ENCODE data around the gene TMEM208.

The TMEM208 gene

GRCh38 chr16:67216612-67217490, 10.1 kb upstream of the TMEM208 start:
- no peak overlapping the region for H3K9ac ChIP-seq (ENCODE audit: low read length)
- H3K36me3 ChIP-seq (ENCODE audit: control insufficient read depth, insufficient read depth, low read length) = no peaks in the 10 kb centered on the region
- H3K4me1 ChIP-seq (ENCODE audit: control insufficient read depth, insufficient read depth, low read length) = no peaks in the 10 kb centered on the region
- H3K4me3 ChIP-seq (ENCODE audit: low read length) = no peak overlapping the region
- H3K27ac ChIP-seq (ENCODE audit: low read depth, low read length) = no peak overlapping the region
- H3K27me3 ChIP-seq (ENCODE audit: control insufficient read depth, insufficient read depth, low read length) = no peaks in the 10 kb centered on the region

- H3K27ac ChIP-seq (ENCODE audit: low read depth, low read length) = no peak overlapping the region
- peaks cover under 1% of the 10 kb centered on the region for H3K36me3 ChIP-seq (ENCODE audit: control insufficient read depth, insufficient read depth, low read length)
- no peaks in the 10 kb centered on the region for H3K27me3 ChIP-seq (ENCODE audit: control insufficient read depth, insufficient read depth, low read length)
- no peak overlapping the region for H3K9ac ChIP-seq (ENCODE audit: low read length)
- no peak overlapping the region for H3K4me3 ChIP-seq (ENCODE audit: low read length)
- H3K4me1 ChIP-seq (ENCODE audit: control insufficient read depth, insufficient read depth, low read length) = peaks cover 8% of the 10 kb centered on the region
These were observed 2.9 kb upstream of the TMEM208 start for GRCh38 chr16:67223992-67224391.

GRCh38 chr16:67226295-67226803, 581 bp upstream of the TMEM208 start:
- Histone ChIP-seq H3K4me3 (ENCODE audit: low read length) (peak overlapping the region; percentile 96), H3K36me3 (ENCODE audit: control insufficient read depth, insufficient read depth, low read length) (peaks cover 23% of the 10 kb centered on the region), H3K9ac (ENCODE audit: low read length) (peak overlapping the region; percentile 60), H3K27me3 (ENCODE audit: control insufficient read depth, insufficient read depth, low read length) (no peaks in the 10 kb centered on the region), H3K4me1 (ENCODE audit: control insufficient read depth, insufficient read depth, low read length) (peaks cover 8% of the 10 kb centered on the region), H3K27ac (ENCODE audit: low read depth, low read length) (peak overlapping the region; percentile 81)

- peaks cover 23% of the 10 kb centered on the region for H3K36me3 ChIP-seq (ENCODE audit: control insufficient read depth, insufficient read depth, low read length)
- peak overlapping the region; percentile 92 for H3K9ac ChIP-seq (ENCODE audit: low read length)
- peak overlapping the region; percentile 81 for H3K27ac ChIP-seq (ENCODE audit: low read depth, low read length)
- no peaks in the 10 kb centered on the region for H3K27me3 ChIP-seq (ENCODE audit: control insufficient read depth, insufficient read depth, low read length)
- H3K4me1 ChIP-seq (ENCODE audit: control insufficient read depth, insufficient read depth, low read length) = peaks cover 8% of the 10 kb centered on the region
- peak overlapping the region; percentile 96 for H3K4me3 ChIP-seq (ENCODE audit: low read length)
These were observed 614 bp downstream of the TMEM208 start for GRCh38 chr16:67227567-67227921.

GRCh38 chr16:67228034-67228785, 1.3 kb downstream of the TMEM208 start:
- H3K36me3 ChIP-seq (ENCODE audit: control insufficient read depth, insufficient read depth, low read length) = peaks cover 23% of the 10 kb centered on the region
- peaks cover 8% of the 10 kb centered on the region for H3K4me1 ChIP-seq (ENCODE audit: control insufficient read depth, insufficient read depth, low read length)
- no peaks in the 10 kb centered on the region for H3K27me3 ChIP-seq (ENCODE audit: control insufficient read depth, insufficient read depth, low read length)
- H3K4me3 ChIP-seq (ENCODE audit: low read length) = peak overlapping the region; percentile 96
- H3K27ac ChIP-seq (ENCODE audit: low read depth, low read length) = no peak overlapping the region
- H3K9ac ChIP-seq (ENCODE audit: low read length) = no peak overlapping the region

- peaks cover 8% of the 10 kb centered on the region for H3K4me1 ChIP-seq (ENCODE audit: control insufficient read depth, insufficient read depth, low read length)
- peaks cover 23% of the 10 kb centered on the region for H3K36me3 ChIP-seq (ENCODE audit: control insufficient read depth, insufficient read depth, low read length)
- no peak overlapping the region for H3K9ac ChIP-seq (ENCODE audit: low read length)
- no peak overlapping the region for H3K27ac ChIP-seq (ENCODE audit: low read depth, low read length)
- H3K27me3 ChIP-seq (ENCODE audit: control insufficient read depth, insufficient read depth, low read length) = no peaks in the 10 kb centered on the region
- no peak overlapping the region for H3K4me3 ChIP-seq (ENCODE audit: low read length)
These were observed 2.0 kb downstream of the TMEM208 start for GRCh38 chr16:67228905-67229304.

- H3K27me3 ChIP-seq (ENCODE audit: control insufficient read depth, insufficient read depth, low read length) = no peaks in the 10 kb centered on the region
- no peak overlapping the region for H3K27ac ChIP-seq (ENCODE audit: low read depth, low read length)
- H3K4me3 ChIP-seq (ENCODE audit: low read length) = no peak overlapping the region
- H3K9ac ChIP-seq (ENCODE audit: low read length) = no peak overlapping the region
- peaks cover 31% of the 10 kb centered on the region for H3K36me3 ChIP-seq (ENCODE audit: control insufficient read depth, insufficient read depth, low read length)
- peaks cover 8% of the 10 kb centered on the region for H3K4me1 ChIP-seq (ENCODE audit: control insufficient read depth, insufficient read depth, low read length)
These were observed 3.2 kb downstream of the TMEM208 start for GRCh38 chr16:67229906-67230808.

- H3K27me3 ChIP-seq (ENCODE audit: control insufficient read depth, insufficient read depth, low read length) = no peaks in the 10 kb centered on the region
- H3K27ac ChIP-seq (ENCODE audit: low read depth, low read length) = no peak overlapping the region
- H3K36me3 ChIP-seq (ENCODE audit: control insufficient read depth, insufficient read depth, low read length) = peaks cover 36% of the 10 kb centered on the region
- no peak overlapping the region for H3K4me3 ChIP-seq (ENCODE audit: low read length)
- H3K4me1 ChIP-seq (ENCODE audit: control insufficient read depth, insufficient read depth, low read length) = peaks cover 6% of the 10 kb centered on the region
- H3K9ac ChIP-seq (ENCODE audit: low read length) = no peak overlapping the region
These were observed 4.1 kb downstream of the TMEM208 start for GRCh38 chr16:67230809-67231660.

- Histone ChIP-seq H3K36me3 (ENCODE audit: control insufficient read depth, insufficient read depth, low read length) (peaks cover 43% of the 10 kb centered on the region), H3K4me3 (ENCODE audit: low read length) (no peak overlapping the region), H3K4me1 (ENCODE audit: control insufficient read depth, insufficient read depth, low read length) (no peaks in the 10 kb centered on the region), H3K27ac (ENCODE audit: low read depth, low read length) (no peak overlapping the region), H3K9ac (ENCODE audit: low read length) (no peak overlapping the region), H3K27me3 (ENCODE audit: control insufficient read depth, insufficient read depth, low read length) (no peaks in the 10 kb centered on the region)
These were observed 6.7 kb downstream of the TMEM208 start for GRCh38 chr16:67233596-67233995.

GRCh38 chr16:67234180-67234597, 7.3 kb downstream of the TMEM208 start:
- peaks cover 43% of the 10 kb centered on the region for H3K36me3 ChIP-seq (ENCODE audit: control insufficient read depth, insufficient read depth, low read length)
- H3K27me3 ChIP-seq (ENCODE audit: control insufficient read depth, insufficient read depth, low read length) = no peaks in the 10 kb centered on the region
- H3K9ac ChIP-seq (ENCODE audit: low read length) = no peak overlapping the region
- no peak overlapping the region for H3K4me3 ChIP-seq (ENCODE audit: low read length)
- no peak overlapping the region for H3K27ac ChIP-seq (ENCODE audit: low read depth, low read length)
- no peaks in the 10 kb centered on the region for H3K4me1 ChIP-seq (ENCODE audit: control insufficient read depth, insufficient read depth, low read length)

GRCh38 chr16:67235816-67236562, 9.1 kb downstream of the TMEM208 start:
- Histone ChIP-seq H3K36me3 (ENCODE audit: control insufficient read depth, insufficient read depth, low read length) (peaks cover 32% of the 10 kb centered on the region), H3K4me1 (ENCODE audit: control insufficient read depth, insufficient read depth, low read length) (no peaks in the 10 kb centered on the region), H3K9ac (ENCODE audit: low read length) (no peak overlapping the region), H3K4me3 (ENCODE audit: low read length) (no peak overlapping the region), H3K27ac (ENCODE audit: low read depth, low read length) (no peak overlapping the region), H3K27me3 (ENCODE audit: control insufficient read depth, insufficient read depth, low read length) (no peaks in the 10 kb centered on the region)

Measured in rectal smooth muscle tissue (tissue), 1 donor.